Activated T-cell treated with anti-CD3 and anti-CD28 coated beads, Interleukin-2, amount 50 U/mL, for 72 hours (primary cell): ENCODE measurements around the gene DAB2IP. TPM values are rescaled to one million over a fixed set of nuclear protein-coding genes. Genes with fewer than 3 reads are reported as not detected.
"Not testable (repeated sequence)": the region's sequence is repeated elsewhere in the genome, so short reads cannot be mapped to it uniquely, and the experiment has no call there.

Experiments used
- ATAC-seq, 2 donors: fragments of 150-1000 bp; cut with Tn5 transposase; replicated peaks in 1 of 2; 2 replicates each; pipeline ENCODE4 v1.10.0; 2021; ENCODE audit warnings: moderate library complexity in 2 of 2, mild to moderate bottlenecking in 1 of 2
- DNase-seq, 2 donors: peaks; one replicate each; pipeline ENCODE4 v3.0.0; 2021 to 2022; ENCODE audit warnings: mixed read lengths in 1 of 2
- H3K27ac Mint-ChIP-seq: one replicate; pipeline ENCODE4 v1.8.0; 2022; ENCODE audit warnings: mild to moderate bottlenecking, moderate library complexity, mixed read lengths
- H3K27me3 Mint-ChIP-seq: one replicate; pipeline ENCODE4 v1.8.0; 2022; ENCODE audit warnings: low read depth, mixed read lengths
- H3K36me3 Mint-ChIP-seq, 2 donors: one replicate each; pipeline ENCODE4 v1.8.0; 2022; ENCODE audit warnings: mixed read lengths in 2 of 2, mild to moderate bottlenecking in 1 of 2; ENCODE audit not compliant: insufficient read depth in 2 of 2
- H3K4me1 Mint-ChIP-seq: one replicate; pipeline ENCODE4 v1.8.0; 2022; ENCODE audit warnings: low read depth, mixed read lengths
- H3K4me3 Mint-ChIP-seq, 2 donors: one replicate each; pipeline ENCODE4 v1.8.0; 2022; ENCODE audit warnings: mild to moderate bottlenecking in 2 of 2, mixed read lengths in 2 of 2, moderate library complexity in 2 of 2
- H3K9me3 Mint-ChIP-seq, 2 donors: one replicate each; pipeline ENCODE4 v1.8.0; 2022; ENCODE audit warnings: mixed read lengths in 2 of 2
- total RNA-seq, 2 donors: library from RNA; stranded (reverse); gene quantifications; one replicate each; pipeline ENCODE4 v1.2.3, GENCODE V29; 2022

DAB2IP gene
- total RNA-seq, 2 donors from 2014 or later: 0.35 to 0.74 TPM

DNA sequence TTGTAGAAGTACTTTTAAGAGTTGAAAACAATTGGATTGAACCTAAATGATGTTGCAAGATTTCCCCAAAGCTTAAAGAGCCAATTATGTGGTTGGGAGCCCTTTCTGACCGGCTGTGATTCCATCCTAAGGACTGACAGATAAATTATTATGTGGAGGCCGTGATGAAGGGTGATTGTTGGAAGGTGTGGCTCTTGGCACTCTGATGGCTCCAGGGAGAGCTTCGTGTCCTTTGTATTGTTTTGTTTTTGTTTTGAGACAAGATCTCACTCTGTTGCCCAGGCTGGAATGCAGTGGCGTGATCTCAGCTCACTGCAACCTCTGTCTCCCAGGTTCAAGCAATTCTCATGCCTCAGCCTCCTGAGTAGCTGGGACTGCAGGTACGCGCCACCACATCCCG lies 32.5 kb upstream of the DAB2IP start:
- DNase-seq, H3K4me1 Mint-ChIP-seq, H3K4me3 Mint-ChIP-seq, H3K36me3 Mint-ChIP-seq, H3K9me3 Mint-ChIP-seq, H3K27ac Mint-ChIP-seq, ATAC-seq: not testable (repeated sequence)
- H3K27me3 Mint-ChIP-seq: peaks cover 22% of the 10 kb centered on the region

GRCh38 chr9:121619545-121620324 lies 31.7 kb upstream of the DAB2IP start:
- H3K36me3 Mint-ChIP-seq: no peaks in the 10 kb centered on the region
- H3K27me3 Mint-ChIP-seq: peaks cover 16% of the 10 kb centered on the region
- H3K4me1 Mint-ChIP-seq: peaks cover 4% of the 10 kb centered on the region
- no peak overlapping the region for H3K27ac Mint-ChIP-seq
- no peak for ATAC-seq
- no peak for DNase-seq
- no peak overlapping the region for H3K4me3 Mint-ChIP-seq
- no peaks in the 10 kb centered on the region for H3K9me3 Mint-ChIP-seq

DNA sequence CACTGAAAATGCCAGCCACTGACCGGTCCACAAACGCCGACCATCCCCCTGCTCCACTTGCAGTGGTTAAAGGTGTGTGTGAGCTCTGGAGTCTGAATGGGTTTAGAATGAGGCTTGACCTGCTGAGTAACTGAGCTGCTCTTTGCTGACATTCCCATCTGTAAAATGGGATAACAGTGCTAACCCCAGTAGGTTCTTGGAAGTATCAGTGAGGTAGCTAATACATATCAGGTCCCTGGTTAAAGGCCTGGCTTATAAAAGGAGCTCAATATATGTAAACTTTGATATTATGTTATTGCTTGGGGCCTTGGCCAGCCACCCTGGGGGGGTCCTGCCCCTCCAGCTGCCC lies 31.1 kb upstream of the DAB2IP start:
- ATAC-seq: no peak
- H3K36me3 Mint-ChIP-seq: no peaks in the 10 kb centered on the region
- no peaks in the 10 kb centered on the region for H3K9me3 Mint-ChIP-seq

DNA sequence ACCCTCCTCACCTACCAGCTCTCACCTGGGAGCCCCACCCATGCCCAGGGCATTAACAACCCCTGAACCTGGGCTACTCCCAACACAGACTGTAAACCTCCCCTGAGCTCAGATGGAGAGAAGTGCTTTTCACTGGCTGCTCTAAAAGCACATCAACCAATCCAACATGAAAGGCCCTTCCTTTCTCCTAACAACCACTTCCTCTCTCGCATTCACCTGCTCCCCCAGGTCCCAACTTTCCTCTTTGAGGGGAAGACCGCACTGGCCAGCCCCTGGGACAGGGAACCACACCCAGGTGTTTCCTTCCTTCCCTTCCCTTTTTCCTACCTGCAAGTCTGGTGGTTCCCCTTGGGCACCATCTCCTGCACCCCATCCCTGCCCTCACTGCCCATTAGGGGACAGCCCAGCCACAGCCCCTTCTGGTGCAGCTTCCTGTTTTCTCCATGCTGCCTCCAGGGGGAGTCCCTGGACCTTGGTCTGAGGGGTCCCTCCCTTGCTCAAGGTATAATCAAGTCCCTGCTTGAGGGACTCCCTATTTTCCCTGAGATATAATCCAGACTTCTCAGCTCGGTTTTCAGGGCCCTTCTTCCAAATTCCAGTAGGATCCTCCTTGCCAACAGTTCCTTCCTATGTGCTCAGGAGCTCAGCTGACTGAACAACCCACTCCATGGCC lies 30.5 kb upstream of the DAB2IP start:
- no peaks in the 10 kb centered on the region for H3K36me3 Mint-ChIP-seq
- peaks cover 4% of the 10 kb centered on the region for H3K4me1 Mint-ChIP-seq
- no peak overlapping the region for H3K4me3 Mint-ChIP-seq
- peaks cover 12% of the 10 kb centered on the region for H3K27me3 Mint-ChIP-seq
- H3K9me3 Mint-ChIP-seq: no peaks in the 10 kb centered on the region
- no peak for ATAC-seq
- no peak overlapping the region for H3K27ac Mint-ChIP-seq
- peak in 1 of 2 donors; percentile 10 for DNase-seq

More for the DNA sequence above, 31.1 kb upstream of the DAB2IP start:
- H3K4me1 Mint-ChIP-seq: peaks cover 4% of the 10 kb centered on the region
- H3K27ac Mint-ChIP-seq: no peak overlapping the region
- DNase-seq: no peak
- H3K27me3 Mint-ChIP-seq: peaks cover 14% of the 10 kb centered on the region
- no peak overlapping the region for H3K4me3 Mint-ChIP-seq

DNA sequence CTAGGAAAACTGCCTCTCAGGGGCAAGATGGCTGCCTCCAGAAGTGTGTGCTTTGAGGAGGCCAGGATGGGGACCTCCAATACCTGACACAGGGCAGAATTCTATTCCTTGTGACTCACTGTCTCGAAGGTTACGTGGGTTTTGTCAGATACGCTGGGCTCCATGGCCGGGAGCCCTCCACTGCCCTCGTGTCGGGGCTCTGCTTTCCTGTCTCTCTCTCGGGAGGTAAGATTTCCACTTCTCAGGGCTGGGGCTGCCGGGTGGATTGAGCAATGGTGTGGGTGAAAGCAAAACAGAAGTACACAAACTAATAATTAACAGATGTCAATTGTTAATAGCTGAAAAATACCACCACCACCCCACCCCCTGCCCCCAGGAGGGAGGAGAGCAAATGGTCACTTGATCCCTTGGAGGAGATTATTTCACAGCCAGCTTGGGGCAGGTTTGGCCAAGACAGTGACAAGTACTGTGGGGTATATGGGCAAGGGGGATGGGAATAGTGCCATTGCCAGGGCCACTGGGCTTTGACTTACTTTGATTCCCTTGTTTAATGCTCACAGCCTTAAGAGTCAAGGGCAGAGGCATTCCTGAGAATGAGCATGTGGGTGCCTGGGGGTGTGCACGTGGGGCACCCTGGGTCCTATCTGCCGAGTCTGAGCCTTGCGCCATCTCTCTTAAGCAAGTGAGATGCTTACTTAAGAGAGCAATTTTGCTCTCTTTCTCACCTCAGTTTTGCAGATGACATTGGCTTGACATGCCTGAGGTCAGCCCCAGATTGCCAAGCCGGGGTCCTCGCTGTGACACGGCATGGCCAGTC lies 28.8 kb upstream of the DAB2IP start:
- Mint-ChIP-seq H3K27me3 (peaks cover 6% of the 10 kb centered on the region), H3K4me3 (no peak overlapping the region), H3K27ac (no peak overlapping the region), H3K4me1 (peaks cover 4% of the 10 kb centered on the region), H3K9me3 (no peaks in the 10 kb centered on the region), H3K36me3 (no peaks in the 10 kb centered on the region)
- ATAC-seq: no peak
- no peak for DNase-seq

GRCh38 chr9:121623430-121623829 lies 28.0 kb upstream of the DAB2IP start:
- H3K27ac Mint-ChIP-seq, H3K36me3 Mint-ChIP-seq, H3K4me1 Mint-ChIP-seq, H3K27me3 Mint-ChIP-seq, H3K9me3 Mint-ChIP-seq, DNase-seq, H3K4me3 Mint-ChIP-seq, ATAC-seq: not testable (repeated sequence)

DNA sequence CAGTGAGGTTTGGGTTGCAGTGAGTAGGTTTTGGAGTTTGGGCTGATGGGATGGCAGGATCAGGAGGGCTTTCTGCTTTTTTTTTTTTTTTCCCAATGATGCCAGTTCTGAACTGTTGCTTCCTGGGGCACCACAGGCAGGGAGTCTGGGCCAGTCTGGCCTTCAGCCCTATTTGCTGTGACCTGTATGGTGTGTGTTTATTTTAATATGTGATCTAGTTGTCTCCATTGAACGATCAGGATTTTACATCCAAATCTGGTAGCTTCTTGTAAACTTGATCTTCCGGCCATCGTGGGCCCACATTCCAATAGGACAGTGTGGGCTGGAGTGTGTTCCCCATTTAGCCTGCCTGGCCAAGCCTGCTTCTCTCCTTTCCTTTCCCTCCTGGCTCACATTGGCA lies 25.8 kb upstream of the DAB2IP start:
- Mint-ChIP-seq H3K27me3 (peaks cover 6% of the 10 kb centered on the region), H3K4me1 (peaks cover 4% of the 10 kb centered on the region), H3K36me3 (no peaks in the 10 kb centered on the region), H3K9me3 (no peaks in the 10 kb centered on the region), H3K27ac (no peak overlapping the region), H3K4me3 (no peak overlapping the region)
- ATAC-seq (no peak), DNase-seq (no peak)

DNA sequence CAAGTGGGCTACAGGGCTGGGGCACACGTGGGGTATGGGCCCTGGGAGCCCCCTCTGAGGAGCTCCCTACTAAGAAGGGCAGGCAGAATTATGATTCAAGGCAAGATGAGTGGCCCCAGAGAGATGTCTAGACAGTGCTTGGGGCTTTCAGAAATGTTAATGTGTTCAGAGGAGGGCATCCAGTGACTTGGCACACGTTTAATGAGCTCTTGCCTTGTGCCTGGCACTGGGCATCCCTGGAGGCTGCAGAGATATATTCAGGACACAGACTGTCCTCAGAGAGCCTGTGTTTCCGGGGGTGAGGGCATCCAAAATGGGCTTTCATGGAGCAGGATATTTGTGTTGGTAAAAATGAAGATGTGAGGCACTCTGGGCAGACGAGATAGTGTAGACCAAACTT lies 25.4 kb upstream of the DAB2IP start:
- H3K27me3 Mint-ChIP-seq: peaks cover 3% of the 10 kb centered on the region
- H3K27ac Mint-ChIP-seq: no peak overlapping the region
- H3K4me1 Mint-ChIP-seq: peaks cover 3% of the 10 kb centered on the region
- no peaks in the 10 kb centered on the region for H3K9me3 Mint-ChIP-seq
- ATAC-seq: no peak
- no peaks in the 10 kb centered on the region for H3K36me3 Mint-ChIP-seq
- no peak for DNase-seq
- H3K4me3 Mint-ChIP-seq: no peak overlapping the region

DNA sequence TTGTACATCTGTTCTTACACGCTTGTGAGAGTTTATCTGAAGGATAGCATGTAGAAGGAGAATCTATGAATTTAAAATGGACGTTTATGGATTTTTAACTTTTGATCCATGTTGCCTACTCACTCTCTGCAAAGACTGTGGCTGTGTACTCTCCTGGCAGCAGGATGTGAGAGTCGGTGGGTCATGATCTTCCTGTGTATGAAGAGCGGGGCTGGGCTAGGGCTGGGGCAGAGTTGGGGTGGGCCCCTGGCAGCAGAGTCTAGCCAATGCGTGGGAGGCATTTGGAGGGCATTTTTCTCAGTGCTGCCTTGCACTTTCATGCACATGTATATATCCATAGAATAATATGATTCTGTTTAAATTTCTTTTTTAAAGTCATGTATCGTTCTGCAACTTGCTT lies 24.0 kb upstream of the DAB2IP start:
- Mint-ChIP-seq H3K9me3 (no peaks in the 10 kb centered on the region), H3K36me3 (no peaks in the 10 kb centered on the region), H3K27ac (no peak overlapping the region), H3K27me3 (no peaks in the 10 kb centered on the region), H3K4me3 (no peak overlapping the region), H3K4me1 (no peaks in the 10 kb centered on the region)
- DNase-seq: no peak
- no peak for ATAC-seq

- no peaks in the 10 kb centered on the region for H3K27me3 Mint-ChIP-seq
- H3K4me3 Mint-ChIP-seq: no peak overlapping the region
- ATAC-seq (no peak), DNase-seq (no peak)
- H3K9me3 Mint-ChIP-seq: no peaks in the 10 kb centered on the region
- no peaks in the 10 kb centered on the region for H3K4me1 Mint-ChIP-seq
- no peak overlapping the region for H3K27ac Mint-ChIP-seq
- H3K36me3 Mint-ChIP-seq: no peaks in the 10 kb centered on the region
Measured at GRCh38 chr9:121628401-121628800, 23.0 kb upstream of the DAB2IP start.

- Mint-ChIP-seq H3K4me3 (no peak overlapping the region), H3K36me3 (no peaks in the 10 kb centered on the region), H3K9me3 (no peaks in the 10 kb centered on the region), H3K27me3 (peaks cover 6% of the 10 kb centered on the region), H3K27ac (no peak overlapping the region), H3K4me1 (peaks cover 8% of the 10 kb centered on the region)
- ATAC-seq (no peak), DNase-seq (no peak)
Measured at GRCh38 chr9:121631115-121631514, 20.3 kb upstream of the DAB2IP start.

- Mint-ChIP-seq H3K36me3 (no peaks in the 10 kb centered on the region), H3K27me3 (peaks cover 6% of the 10 kb centered on the region)
- no peak for DNase-seq
Measured at GRCh38 chr9:121631978-121632418, 19.4 kb upstream of the DAB2IP start.

GRCh38 chr9:121633119-121633714 lies 18.2 kb upstream of the DAB2IP start:
- Mint-ChIP-seq H3K36me3 (no peaks in the 10 kb centered on the region), H3K4me3 (no peak overlapping the region), H3K27me3 (peaks cover 6% of the 10 kb centered on the region), H3K27ac (no peak overlapping the region), H3K4me1 (peaks cover 8% of the 10 kb centered on the region), H3K9me3 (no peaks in the 10 kb centered on the region)
- ATAC-seq (no peak), DNase-seq (no peak)

More at GRCh38 chr9:121631978-121632418, 19.4 kb upstream of the DAB2IP start:
- Mint-ChIP-seq H3K4me1 (peaks cover 8% of the 10 kb centered on the region), H3K9me3 (no peaks in the 10 kb centered on the region), H3K27ac (no peak overlapping the region), H3K4me3 (no peak overlapping the region)
- no peak for ATAC-seq
